A673 (cell line): Measurements from ENCODE around the gene DHRSX.
"Not testable (repeated sequence)": the region's sequence is repeated elsewhere in the genome, so short reads cannot be mapped to it uniquely, and the experiment has no call there.

Source experiments
- CTCF ChIP-seq: fragments of 300-800, 200-600 bp; sonication (generic); conservative IDR thresholded peaks from 2 replicates; pipeline ENCODE4 v1.5.1; 2017; ENCODE audit warnings: low read depth, mild to moderate bottlenecking, antibody characterized with exemption, low read length, moderate library complexity, mixed read lengths
- EZH2 ChIP-seq: fragments of 200-600 bp; sonication (generic); IDR thresholded peaks from 2 replicates; pipeline ENCODE4 v1.6.1; 2017; ENCODE audit warnings: borderline replicate concordance, low read depth, mild to moderate bottlenecking, mixed read lengths, antibody characterized with exemption, low read length; ENCODE audit not compliant: poor library complexity, severe bottlenecking

GRCh38 chrX:2241496-2241895 lies 259.3 kb downstream of the DHRSX start:
- TF ChIP-seq CTCF, EZH2: not testable (repeated sequence)
